Measurements from ENCODE around the gene TMEM213. TPM values are rescaled to one million over a fixed set of nuclear protein-coding genes. Genes with fewer than 3 reads are reported as not detected.

TMEM213 gene
- total and polyA plus RNA-seq, 2 of the 13 experiments (the other 11 are each of a cell fraction or from before 2014, with no cell fraction given): not detected

DNA sequence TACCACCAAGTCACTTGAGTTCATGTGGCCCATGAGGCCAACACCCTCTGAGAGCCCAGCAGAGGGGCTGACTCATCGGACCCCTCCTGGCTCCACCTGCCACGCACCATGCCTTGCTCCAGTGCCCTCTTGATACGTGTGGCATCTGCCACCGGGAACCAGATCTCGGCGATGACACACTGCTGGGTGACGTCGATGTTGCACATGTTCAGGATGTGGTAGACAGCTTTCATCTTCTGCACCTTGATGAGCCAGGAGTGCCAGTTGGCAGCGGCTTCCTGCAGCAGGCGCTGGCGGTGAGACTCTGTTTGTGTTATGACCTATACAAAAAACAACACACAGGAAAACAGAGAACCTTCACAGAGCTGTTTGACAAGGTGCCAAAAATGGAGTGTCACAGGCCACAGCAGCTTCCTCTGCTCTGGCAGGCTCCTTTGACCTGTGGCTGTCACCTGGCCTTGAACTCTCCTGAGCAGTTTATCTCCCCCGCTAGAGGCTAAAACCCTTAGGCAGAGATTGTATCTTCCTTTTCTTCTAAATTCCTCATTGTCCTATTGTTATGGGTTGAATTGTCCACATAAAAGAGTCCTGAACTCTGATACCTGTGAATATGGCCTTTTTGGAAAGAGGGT lies 45.2 kb upstream of the TMEM213 start (continued):
- TF ChIP-seq RXRA (CRISPR knock-in tag; IDR thresholded peaks at IDR 0.05) (peak; percentile 96), RCOR2 (CRISPR knock-in tag; IDR thresholded peaks at IDR 0.05) (no peak; the same call in 1 of the 2 replicates), SMAD3 (CRISPR knock-in tag; IDR thresholded peaks at IDR 0.05) (peak; percentile 33; the same call in 1 of the 2 replicates), ZNF274 (CRISPR knock-in tag; IDR thresholded peaks at IDR 0.05) (no peak), RELA (CRISPR knock-in tag; IDR thresholded peaks at IDR 0.05) (no peak), ETV5 (CRISPR knock-in tag; IDR thresholded peaks at IDR 0.05; ENCODE audit: borderline replicate concordance) (peak; percentile 76; the same call in 1 of the 2 replicates), ZNF569 (CRISPR knock-in tag; IDR thresholded peaks at IDR 0.05; ENCODE audit: borderline replicate concordance) (no peak), RFX5 (IDR thresholded peaks at IDR 0.05; ENCODE audit: low read depth, low read length) (no peak), SAFB2 (CRISPR knock-in tag; IDR thresholded peaks at IDR 0.05; ENCODE audit: borderline replicate concordance, low read depth) (no peak), TGIF2 (CRISPR knock-in tag; IDR thresholded peaks at IDR 0.05) (no peak)
- TF ChIP-seq, protein P1, sequence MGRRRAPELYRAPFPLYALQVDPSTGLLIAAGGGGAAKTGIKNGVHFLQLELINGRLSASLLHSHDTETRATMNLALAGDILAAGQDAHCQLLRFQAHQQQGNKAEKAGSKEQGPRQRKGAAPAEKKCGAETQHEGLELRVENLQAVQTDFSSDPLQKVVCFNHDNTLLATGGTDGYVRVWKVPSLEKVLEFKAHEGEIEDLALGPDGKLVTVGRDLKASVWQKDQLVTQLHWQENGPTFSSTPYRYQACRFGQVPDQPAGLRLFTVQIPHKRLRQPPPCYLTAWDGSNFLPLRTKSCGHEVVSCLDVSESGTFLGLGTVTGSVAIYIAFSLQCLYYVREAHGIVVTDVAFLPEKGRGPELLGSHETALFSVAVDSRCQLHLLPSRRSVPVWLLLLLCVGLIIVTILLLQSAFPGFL (CRISPR knock-in tag; IDR thresholded peaks at IDR 0.05): no peak
- TF ChIP-seq, protein P2, sequence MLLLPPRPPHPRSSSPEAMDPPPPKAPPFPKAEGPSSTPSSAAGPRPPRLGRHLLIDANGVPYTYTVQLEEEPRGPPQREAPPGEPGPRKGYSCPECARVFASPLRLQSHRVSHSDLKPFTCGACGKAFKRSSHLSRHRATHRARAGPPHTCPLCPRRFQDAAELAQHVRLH (CRISPR knock-in tag; IDR thresholded peaks at IDR 0.05; ENCODE audit: borderline replicate concordance, low read depth): no peak
- TF ChIP-seq, protein P3, sequence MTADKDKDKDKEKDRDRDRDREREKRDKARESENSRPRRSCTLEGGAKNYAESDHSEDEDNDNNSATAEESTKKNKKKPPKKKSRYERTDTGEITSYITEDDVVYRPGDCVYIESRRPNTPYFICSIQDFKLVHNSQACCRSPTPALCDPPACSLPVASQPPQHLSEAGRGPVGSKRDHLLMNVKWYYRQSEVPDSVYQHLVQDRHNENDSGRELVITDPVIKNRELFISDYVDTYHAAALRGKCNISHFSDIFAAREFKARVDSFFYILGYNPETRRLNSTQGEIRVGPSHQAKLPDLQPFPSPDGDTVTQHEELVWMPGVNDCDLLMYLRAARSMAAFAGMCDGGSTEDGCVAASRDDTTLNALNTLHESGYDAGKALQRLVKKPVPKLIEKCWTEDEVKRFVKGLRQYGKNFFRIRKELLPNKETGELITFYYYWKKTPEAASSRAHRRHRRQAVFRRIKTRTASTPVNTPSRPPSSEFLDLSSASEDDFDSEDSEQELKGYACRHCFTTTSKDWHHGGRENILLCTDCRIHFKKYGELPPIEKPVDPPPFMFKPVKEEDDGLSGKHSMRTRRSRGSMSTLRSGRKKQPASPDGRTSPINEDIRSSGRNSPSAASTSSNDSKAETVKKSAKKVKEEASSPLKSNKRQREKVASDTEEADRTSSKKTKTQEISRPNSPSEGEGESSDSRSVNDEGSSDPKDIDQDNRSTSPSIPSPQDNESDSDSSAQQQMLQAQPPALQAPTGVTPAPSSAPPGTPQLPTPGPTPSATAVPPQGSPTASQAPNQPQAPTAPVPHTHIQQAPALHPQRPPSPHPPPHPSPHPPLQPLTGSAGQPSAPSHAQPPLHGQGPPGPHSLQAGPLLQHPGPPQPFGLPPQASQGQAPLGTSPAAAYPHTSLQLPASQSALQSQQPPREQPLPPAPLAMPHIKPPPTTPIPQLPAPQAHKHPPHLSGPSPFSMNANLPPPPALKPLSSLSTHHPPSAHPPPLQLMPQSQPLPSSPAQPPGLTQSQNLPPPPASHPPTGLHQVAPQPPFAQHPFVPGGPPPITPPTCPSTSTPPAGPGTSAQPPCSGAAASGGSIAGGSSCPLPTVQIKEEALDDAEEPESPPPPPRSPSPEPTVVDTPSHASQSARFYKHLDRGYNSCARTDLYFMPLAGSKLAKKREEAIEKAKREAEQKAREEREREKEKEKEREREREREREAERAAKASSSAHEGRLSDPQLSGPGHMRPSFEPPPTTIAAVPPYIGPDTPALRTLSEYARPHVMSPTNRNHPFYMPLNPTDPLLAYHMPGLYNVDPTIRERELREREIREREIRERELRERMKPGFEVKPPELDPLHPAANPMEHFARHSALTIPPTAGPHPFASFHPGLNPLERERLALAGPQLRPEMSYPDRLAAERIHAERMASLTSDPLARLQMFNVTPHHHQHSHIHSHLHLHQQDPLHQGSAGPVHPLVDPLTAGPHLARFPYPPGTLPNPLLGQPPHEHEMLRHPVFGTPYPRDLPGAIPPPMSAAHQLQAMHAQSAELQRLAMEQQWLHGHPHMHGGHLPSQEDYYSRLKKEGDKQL (CRISPR knock-in tag; IDR thresholded peaks at IDR 0.05; ENCODE audit: low read depth): no peak
- TF ChIP-seq, protein P4, sequence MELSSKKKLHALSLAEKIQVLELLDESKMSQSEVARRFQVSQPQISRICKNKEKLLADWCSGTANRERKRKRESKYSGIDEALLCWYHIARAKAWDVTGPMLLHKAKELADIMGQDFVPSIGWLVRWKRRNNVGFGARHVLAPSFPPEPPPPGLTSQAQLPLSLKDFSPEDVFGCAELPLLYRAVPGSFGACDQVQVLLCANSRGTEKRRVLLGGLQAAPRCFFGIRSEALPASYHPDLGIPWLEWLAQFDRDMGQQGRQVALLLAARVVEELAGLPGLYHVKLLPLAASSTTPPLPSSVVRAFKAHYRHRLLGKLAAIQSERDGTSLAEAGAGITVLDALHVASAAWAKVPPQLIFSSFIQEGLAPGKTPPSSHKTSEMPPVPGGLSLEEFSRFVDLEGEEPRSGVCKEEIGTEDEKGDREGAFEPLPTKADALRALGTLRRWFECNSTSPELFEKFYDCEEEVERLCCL (CRISPR knock-in tag; IDR thresholded peaks at IDR 0.05; ENCODE audit: borderline replicate concordance): no peak

Data from HepG2 (cell line).